ENCODE results near the gene CHST6.
"Not testable (repeated sequence)": the region's sequence is repeated elsewhere in the genome, so short reads cannot be mapped to it uniquely, and the experiment has no call there.

CHST6 gene

GRCh38 chr16:75495076-75495674 is at the start of gene CHST6:
CHST6 (minus strand) TSS chr16:75495441; CDS start chr16:75479828, 15,613 bp downstream.
- peak in 1 of 2 experiments; percentile 31 for DNase-seq

DNA sequence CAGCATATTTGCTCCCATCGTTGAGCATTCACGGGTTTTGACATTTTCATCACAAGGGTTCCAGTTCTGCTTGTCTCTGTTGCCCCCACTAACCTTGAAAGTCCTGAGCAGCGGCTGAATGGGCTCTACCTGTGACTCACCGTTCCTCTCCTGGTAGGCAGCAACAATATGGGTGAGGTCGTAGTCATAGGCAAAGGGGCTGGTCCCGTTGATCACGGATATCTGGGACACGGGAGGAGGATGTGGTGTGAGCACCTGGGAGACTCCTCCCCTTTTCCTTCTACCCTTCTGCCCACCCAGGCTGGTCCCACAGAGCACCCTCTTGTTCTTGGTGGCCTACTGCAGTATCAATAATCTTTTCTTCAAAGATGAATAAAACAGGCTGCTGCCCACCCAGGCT is 47.2 kb upstream of the CHST6 start:
- not testable (repeated sequence) for DNase-seq

GRCh38 chr16:75541236-75541635 is 46.0 kb upstream of the CHST6 start:
- DNase-seq = no peak

- not testable (repeated sequence) for DNase-seq
Measured at GRCh38 chr16:75538882-75539565, 43.8 kb upstream of the CHST6 start.

- DNase-seq = no peak
Measured at GRCh38 chr16:75537776-75538175, 42.5 kb upstream of the CHST6 start.

DNA sequence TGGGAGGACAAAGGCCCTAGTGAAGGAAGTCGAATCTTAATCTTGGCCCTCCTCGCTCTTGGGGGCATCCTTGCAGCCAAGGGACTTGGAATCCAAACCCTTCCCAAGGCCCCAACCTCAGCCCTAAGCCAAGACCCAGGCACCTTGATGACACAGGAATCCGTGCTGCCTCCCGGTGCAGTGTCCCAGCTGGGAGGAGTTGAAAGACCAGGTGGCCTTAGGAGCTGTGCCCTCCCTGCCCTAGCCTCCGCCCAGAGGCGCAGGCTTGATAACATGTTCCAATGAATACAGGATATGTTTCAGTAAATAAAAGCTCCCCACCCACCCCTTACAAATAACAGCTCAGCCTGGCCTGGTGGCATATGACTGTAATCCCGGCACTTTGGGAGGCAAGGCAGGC is 40.7 kb upstream of the CHST6 start, which contains the start of gene CHST5:
TSS of gene CHST5 (minus strand) at position 208 of the 400 bp plus-strand sequence. CDS start 5,724 bp downstream, outside the sequence.
- DNase-seq = no peak

DNA sequence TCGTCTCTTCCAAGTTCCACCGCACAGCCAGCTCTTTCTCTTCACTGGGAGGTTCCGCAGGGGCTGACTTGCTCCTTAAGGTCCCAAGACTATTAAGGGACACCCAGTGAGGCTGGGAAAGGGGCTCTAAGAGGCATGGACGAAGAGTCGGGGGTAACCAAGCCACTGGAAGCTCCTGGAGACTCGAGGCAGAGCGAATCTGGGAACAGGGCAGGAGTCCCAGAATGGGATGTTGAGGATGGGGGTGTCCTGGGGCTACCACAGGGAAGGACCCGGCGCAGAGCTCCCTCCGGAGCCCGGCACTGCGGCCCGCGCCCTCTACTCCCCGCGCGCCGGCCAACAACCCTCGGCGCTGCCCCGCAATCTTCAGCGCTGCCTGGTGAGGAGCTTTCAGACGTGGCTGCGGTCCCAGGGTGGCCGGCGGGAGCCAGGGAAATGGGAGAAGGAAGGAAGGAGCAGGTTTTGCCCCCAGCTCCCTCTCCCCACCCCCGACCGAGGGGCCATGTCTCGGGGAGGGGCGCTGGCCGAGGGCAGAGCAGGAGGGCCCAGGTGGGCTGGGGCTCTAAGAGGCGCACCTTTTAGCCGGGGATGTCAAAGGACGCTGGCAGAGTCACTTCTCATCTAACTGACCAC is 40.1 kb upstream of the CHST6 start:
- no peak for DNase-seq

GRCh38 chr16:75534560-75535205 is 39.4 kb upstream of the CHST6 start:
- no peak for DNase-seq

DNA sequence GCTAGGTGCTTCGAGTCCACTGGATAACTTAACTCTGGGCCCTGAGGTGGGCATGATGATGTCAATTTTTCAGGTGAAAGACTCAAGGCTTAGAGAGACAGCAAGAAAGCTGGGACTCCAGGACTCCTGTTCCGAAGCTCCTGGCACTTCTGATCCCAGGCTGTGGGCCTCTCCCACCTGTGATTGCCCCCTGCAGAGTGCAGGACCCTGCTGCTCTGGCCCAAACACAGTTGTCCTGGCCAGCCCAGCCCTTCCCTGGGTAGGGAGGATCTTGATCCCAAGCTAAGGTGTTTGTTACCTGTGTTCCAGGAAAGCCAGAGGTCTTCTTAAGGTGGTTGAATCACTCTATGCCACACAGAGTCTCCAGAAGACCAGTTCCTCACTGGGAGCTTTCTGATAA is 37.5 kb upstream of the CHST6 start:
- no peak for DNase-seq

DNA sequence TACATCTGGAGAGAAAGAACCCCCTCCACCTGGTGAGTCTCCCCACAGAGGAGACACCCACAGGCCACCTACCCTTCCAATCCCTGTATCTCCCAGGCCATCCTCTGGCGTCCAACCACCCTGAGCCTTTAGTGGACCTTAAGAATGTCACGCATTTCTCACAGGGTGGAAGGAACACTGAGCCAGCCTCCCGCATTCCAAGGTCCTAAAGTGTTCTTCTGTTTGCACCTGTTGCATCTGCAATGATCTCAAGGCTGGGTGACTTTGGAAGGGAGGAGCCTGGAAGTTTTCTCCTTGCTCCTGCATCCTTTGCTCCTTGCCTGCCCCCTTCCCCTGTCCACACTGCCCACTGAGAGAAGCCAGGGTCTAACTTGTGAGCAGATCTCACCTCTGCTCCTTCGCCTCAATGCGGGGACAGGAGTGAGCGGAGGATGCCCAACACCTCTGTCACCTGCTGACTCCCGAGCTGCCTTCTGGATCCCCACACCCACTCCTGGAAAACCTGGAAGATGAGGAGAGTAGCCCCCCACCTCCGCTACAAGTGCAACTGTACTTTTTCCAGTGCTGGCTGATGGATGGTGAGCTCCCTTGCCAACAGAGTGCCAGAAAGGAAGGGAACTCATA is 37.0 kb upstream of the CHST6 start:
- DNase-seq = no peak

GRCh38 chr16:75529959-75530358 is 34.7 kb upstream of the CHST6 start:
- no peak for DNase-seq

GRCh38 chr16:75529056-75529905 is 34.0 kb upstream of the CHST6 start:
- no peak for DNase-seq

- DNase-seq = no peak
Measured at GRCh38 chr16:75527825-75528299, 32.6 kb upstream of the CHST6 start.

- DNase-seq = no peak
Measured at GRCh38 chr16:75526032-75526790, 31.0 kb upstream of the CHST6 start.

GRCh38 chr16:75519175-75519574 is 23.9 kb upstream of the CHST6 start:
- DNase-seq = no peak

DNA sequence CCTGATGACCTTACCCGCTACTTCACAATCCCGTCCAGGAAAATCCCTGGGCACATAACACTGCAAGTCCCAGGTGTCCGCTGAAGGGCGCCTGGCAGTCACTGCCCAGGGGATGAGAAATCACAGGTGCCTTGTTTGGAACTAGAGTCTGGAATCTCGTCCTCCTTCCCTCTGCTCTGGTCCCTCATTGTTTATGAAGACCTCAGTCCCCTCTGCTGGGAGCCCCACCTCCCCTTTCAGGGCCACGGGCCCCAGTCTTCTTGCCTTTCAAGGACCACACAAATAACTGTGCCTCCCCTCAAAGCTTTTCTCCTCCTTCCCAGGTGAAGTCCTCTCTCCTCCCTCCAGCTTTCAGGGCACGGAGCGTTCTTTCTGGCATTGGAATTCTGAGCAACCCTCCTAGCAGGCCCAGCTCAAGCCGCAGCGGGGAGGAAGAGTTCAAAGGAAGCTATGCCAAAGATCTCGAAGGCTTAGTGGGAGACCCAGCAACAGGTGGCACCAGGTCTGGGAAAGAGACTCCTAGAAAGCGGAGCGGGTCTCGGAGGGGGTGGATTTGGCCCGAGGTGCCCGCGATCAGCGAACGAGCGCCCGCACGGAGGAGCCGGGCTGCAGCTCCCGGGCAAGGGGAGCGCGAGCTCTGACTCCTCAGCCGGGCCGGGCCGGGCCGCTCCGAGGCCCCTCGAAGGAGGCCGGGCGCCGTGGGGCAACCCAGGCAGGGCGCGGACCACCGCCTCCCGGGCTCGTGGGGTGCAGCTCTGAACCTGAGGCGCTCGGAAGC is 21.1 kb upstream of the CHST6 start:
- peak in 1 of 2 experiments; percentile 22 for DNase-seq

GRCh38 chr16:75514296-75514695 is 19.1 kb upstream of the CHST6 start:
- DNase-seq = no peak

- DNase-seq = no peak
Measured at GRCh38 chr16:75506574-75506973, 11.3 kb upstream of the CHST6 start.

DNA sequence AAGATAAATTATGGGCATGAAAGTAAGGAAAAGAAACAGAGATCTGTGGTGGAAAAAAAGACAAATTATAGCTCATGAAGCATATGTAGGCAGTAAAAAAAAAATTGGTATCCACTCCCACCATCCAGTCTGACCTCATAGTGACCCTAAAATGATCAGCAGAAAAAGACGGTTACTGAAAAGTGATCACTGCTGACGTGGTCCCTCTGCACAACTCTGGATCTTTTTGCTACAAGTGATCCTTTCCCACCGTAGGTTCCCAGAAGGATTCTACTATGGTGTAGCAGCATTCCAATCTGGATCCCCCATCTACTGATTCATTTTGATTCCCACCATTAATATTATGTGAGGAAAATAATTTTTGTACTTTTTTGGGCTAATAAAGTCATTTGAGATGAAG is 10.9 kb upstream of the CHST6 start:
- DNase-seq = no peak

GRCh38 chr16:75503801-75504200 is 8.6 kb upstream of the CHST6 start:
- no peak for DNase-seq
